T1000 (cell line): ENCODE data around the gene CDK17.
"Not testable (repeated sequence)": the region's sequence is repeated elsewhere in the genome, so short reads cannot be mapped to it uniquely, and the experiment has no call there.

Source experiments
- DNase-seq: peaks from one replicate; lab custom pipeline; 2025; ENCODE audit warnings: mixed read lengths; lab: John Stamatoyannopoulos, UW

The CDK17 gene

GRCh38 chr12:96354326-96354725, 45.9 kb downstream of the CDK17 start:
- no peak for DNase-seq

- no peak for DNase-seq
Observed at GRCh38 chr12:96352161-96352835, 47.9 kb downstream of the CDK17 start.

- no peak for DNase-seq
Observed at GRCh38 chr12:96350982-96351381, 49.3 kb downstream of the CDK17 start.

- DNase-seq = no peak
Observed at GRCh38 chr12:96347130-96347699, 53.0 kb downstream of the CDK17 start.

GRCh38 chr12:96346716-96347115, 53.5 kb downstream of the CDK17 start:
- not testable (repeated sequence) for DNase-seq

- DNase-seq = no peak
Observed at GRCh38 chr12:96344124-96344695, 56.0 kb downstream of the CDK17 start.

- DNase-seq = no peak
Observed at GRCh38 chr12:96343347-96343954, 56.8 kb downstream of the CDK17 start.

GRCh38 chr12:96339666-96340065, 60.6 kb downstream of the CDK17 start:
- not testable (repeated sequence) for DNase-seq

- no peak for DNase-seq
Observed at GRCh38 chr12:96338852-96339471, 61.3 kb downstream of the CDK17 start.

GRCh38 chr12:96337953-96338352, 62.3 kb downstream of the CDK17 start:
- DNase-seq = no peak

GRCh38 chr12:96336489-96336888, 63.8 kb downstream of the CDK17 start:
- DNase-seq = no peak

- DNase-seq = no peak
Observed at GRCh38 chr12:96335270-96335669, 65.0 kb downstream of the CDK17 start.

- DNase-seq = no peak
Observed at GRCh38 chr12:96334502-96334901, 65.7 kb downstream of the CDK17 start.

- no peak for DNase-seq
Observed at GRCh38 chr12:96329545-96329944, 70.7 kb downstream of the CDK17 start.

GRCh38 chr12:96329018-96329417, 71.2 kb downstream of the CDK17 start:
- DNase-seq = no peak

GRCh38 chr12:96327889-96328288, 72.3 kb downstream of the CDK17 start:
- no peak for DNase-seq

- DNase-seq = no peak
Observed at GRCh38 chr12:96327346-96327745, 72.9 kb downstream of the CDK17 start.

- no peak for DNase-seq
Observed at GRCh38 chr12:96326628-96327227, 73.5 kb downstream of the CDK17 start.

- DNase-seq = no peak
Observed at GRCh38 chr12:96323906-96324305, 76.3 kb downstream of the CDK17 start.

- no peak for DNase-seq
Observed at GRCh38 chr12:96322720-96323119, 77.5 kb downstream of the CDK17 start.

- no peak for DNase-seq
Observed at GRCh38 chr12:96321941-96322340, 78.3 kb downstream of the CDK17 start.

- DNase-seq = not testable (repeated sequence)
Observed at GRCh38 chr12:96317801-96318200, 82.4 kb downstream of the CDK17 start.
